Left ventricle myocardium superior (tissue), 1 donor: ENCODE data around the gene C16orf46. TPM values are rescaled to one million over a fixed set of nuclear protein-coding genes. Genes with fewer than 3 reads are reported as not detected.
A peak's percentile ranks its signal among the peaks of the same experiment; 100 is the strongest.

Experiments
- ATAC-seq: fragments of 200-7000 bp; cut with Tn5 transposase; one replicate; pipeline ENCODE4 v1.9.1; 2020; ENCODE audit warnings: mild to moderate bottlenecking, moderate library complexity
- DNase-seq: peaks from one replicate; pipeline ENCODE4 v3.0.0-alpha.2; 2020
- intact Hi-C: fragments of 100-400 bp; cut with micrococcal nuclease; formaldehyde crosslinking; loops from one replicate; pipeline ENCODE4 v1.11.0; 2022
- total RNA-seq: library from RNA; stranded (reverse); fragmentation: NEBNext Ultra II Directional; extraction: Animal tissue kit (Norgen Biotek cat#: 25700); gene quantifications from one replicate; pipeline ENCODE4 v1.2.1, GENCODE V29; 2021
- donor health status: DM: no; HTN: yes; CAD: no; lungs with severe emphysema.

Gene C16orf46
- total RNA-seq, 1 donor from 2014 or later = 0.69 TPM

DNA sequence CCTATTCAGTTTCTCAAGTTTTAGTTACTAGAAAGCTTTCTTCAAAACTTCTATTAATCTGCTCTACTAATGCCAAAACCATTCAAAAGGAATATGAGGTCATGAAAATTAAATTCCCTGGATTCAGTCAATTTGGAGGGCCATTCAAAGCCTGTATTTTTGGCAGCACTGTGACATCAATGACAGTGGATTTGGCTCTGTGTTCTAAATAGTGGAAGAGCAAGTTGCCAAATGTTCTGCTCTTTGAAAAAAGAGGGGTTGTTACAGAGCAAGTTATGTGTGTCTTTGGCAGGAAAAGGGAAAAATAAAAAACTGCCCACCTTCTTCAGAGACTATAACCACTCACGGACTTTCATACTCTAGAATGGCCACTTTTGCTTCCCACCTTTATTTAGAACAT, 3.2 kb upstream of the C16orf46 start:
- DNase-seq (no peak), ATAC-seq (no peak)
- intact Hi-C loops = no loop called here

DNA sequence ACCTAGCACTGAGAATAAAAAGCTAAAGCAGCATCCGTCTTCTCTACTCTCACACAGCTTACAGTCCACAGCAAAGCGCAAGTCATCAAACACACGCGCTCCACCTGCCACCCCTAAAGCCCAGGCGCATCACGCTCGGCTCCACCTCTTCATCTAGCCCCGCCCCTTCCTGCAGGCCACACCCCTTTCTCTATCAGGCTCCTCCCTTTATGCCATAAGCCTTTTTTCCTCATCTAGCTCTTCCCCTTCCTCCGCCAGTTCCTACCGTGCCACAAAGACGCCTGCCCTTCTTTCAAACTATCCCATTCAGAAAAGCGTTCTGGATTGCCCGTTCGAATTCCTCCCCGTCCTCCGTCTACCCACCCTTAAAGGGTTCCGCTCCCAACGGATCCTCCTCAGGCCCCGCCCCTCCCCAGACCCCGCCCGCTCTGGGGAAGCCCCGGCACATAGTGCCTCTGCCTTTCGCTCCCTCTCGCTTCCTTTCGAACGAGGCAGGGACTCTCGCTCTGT, 417 bp downstream of the C16orf46 start:
- intact Hi-C loops = loop anchor here (5.0 kb wide), 1 partner anchor 69 kb away; the partner anchor contains the start of genes CENPN and CMC2
- ATAC-seq = peak; percentile 95
- peak; percentile 92 for DNase-seq

DNA sequence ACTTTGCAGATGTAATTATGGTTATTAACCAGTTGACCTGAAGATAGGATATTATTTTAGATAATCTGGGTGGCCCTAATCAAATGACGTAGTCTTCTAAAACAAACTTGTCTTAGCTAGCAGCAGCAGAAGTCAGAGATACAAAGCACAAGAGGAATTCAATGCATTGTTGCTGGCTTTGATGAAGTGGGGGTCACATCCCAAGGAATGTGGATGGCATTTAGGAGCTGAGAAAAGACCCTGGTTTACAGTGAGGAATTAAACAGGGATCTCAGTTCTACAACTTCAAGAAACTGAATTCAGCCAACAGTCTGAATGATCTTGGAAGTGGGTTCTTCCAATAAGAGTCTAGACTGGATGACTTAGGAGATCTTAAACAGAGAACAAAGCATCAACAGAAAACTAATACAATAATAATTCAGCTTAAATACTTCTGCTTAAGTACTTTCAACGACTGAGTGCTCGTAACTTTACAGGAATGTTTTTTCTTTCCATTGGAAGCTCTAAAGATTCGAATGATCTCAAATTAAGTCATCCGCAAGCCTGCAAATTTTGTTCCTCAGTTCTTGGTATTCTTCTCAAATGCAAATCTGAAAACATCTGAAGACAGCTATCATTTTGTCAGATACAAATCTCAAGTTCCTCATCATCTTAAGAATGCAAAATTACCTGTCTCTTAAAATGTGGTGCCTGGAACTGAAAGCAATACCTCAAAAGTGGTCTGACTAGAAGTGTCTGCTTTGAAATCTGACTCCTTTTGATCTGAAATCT, 3.3 kb downstream of the C16orf46 start:
- intact Hi-C loops = no loop called here
- ATAC-seq = no peak
- no peak for DNase-seq

DNA sequence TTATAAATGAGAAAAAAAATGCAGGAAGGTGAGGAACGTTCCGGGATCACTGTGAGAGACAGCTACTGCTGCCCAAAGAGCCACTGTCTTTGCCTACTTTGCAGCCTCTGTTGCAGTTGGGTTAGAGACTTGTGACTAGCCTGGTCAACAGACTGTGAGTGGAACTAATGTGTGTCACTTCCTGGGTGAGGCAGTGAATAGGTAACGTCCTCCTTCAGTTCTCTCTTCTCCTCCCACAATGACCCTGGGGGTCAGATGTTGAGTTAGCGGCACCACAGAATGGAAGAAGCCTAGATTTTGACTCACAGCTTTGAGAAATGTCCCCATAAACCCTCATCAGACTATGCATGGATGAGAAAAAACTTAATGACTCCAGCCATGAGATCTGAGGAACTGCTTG, 5.2 kb downstream of the C16orf46 start:
- intact Hi-C loops = no loop called here
- DNase-seq (no peak), ATAC-seq (no peak)

DNA sequence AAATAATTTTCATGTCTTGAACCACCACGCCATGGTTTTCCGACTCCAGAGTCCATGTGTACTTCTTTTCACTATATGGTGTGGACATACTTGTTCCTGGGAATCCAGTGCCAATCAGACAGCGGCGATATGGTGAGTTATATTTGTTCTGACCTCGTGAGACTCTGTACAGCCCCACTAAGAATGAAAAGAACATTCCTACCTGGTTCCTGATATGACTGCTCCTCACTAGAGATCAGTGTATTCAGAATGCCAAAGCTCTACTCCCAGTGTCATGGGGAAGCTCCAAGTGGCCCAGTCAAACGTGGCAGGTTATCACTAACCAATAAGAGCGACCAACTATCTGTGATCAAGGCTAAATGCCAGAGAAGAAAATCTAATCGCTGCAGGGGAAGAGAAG, 6.1 kb downstream of the C16orf46 start:
- ATAC-seq (peak; percentile 71), DNase-seq (no peak)
- intact Hi-C loops = no loop called here

DNA sequence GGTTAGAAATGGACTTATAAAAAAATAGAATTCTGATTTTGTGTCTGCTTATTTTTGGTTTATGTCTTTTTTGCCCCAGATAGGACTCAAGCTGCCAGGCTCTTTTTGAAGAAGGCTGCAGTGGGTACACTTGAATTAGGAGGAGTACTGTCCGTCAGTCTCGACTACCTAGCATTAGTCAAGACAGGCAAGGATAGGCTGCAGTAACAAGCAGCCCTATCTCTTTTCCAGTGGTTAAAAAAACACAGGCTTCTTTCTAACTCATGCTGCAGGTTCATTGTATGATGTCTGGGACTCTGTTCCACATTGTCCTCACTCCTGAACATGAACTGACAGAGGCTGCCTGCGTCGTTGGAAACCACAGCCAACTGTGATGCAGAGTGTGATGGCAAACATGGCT, 8.0 kb downstream of the C16orf46 start:
- no peak for ATAC-seq
- no peak for DNase-seq
- intact Hi-C loops = no loop called here

DNA sequence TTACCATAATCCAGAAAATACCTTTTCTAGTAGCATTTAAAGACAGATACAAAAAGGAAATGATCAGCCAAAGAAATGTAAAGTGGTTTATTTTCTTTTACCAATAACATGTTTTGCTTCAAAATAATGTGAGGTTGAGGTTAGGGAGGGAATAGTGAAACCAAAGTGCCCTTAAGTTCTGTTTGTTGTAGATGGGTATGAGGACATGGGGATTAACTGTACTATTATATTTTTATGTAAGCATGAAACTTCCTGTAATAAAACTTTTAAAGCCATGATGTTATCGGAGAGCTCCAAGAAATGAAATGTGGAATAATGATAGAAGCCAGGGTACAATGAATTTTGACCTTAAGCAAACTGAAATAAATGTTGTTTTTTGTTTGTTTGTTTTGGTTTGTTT, 9.9 kb downstream of the C16orf46 start:
- intact Hi-C loops = no loop called here
- no peak for ATAC-seq
- no peak for DNase-seq

DNA sequence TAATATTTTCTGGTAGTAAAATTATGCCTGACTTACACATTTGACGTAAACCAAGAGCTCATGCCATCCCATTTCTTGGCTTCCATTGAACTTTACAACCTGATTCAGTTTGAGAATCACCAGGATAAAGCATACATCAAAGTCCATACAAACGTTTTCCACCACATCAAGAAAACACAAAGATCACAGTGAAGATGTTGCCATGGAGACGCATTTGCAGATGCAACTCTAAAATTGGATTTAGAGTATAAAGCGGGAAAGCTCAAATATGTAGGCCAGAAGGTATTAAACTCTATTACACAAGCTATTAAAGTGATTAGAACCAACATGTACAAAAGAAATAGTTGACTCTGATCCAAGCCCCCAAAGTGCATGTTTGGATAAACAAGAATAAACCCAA, 10.4 kb downstream of the C16orf46 start:
- DNase-seq (no peak), ATAC-seq (no peak)
- intact Hi-C loops = no loop called here

DNA sequence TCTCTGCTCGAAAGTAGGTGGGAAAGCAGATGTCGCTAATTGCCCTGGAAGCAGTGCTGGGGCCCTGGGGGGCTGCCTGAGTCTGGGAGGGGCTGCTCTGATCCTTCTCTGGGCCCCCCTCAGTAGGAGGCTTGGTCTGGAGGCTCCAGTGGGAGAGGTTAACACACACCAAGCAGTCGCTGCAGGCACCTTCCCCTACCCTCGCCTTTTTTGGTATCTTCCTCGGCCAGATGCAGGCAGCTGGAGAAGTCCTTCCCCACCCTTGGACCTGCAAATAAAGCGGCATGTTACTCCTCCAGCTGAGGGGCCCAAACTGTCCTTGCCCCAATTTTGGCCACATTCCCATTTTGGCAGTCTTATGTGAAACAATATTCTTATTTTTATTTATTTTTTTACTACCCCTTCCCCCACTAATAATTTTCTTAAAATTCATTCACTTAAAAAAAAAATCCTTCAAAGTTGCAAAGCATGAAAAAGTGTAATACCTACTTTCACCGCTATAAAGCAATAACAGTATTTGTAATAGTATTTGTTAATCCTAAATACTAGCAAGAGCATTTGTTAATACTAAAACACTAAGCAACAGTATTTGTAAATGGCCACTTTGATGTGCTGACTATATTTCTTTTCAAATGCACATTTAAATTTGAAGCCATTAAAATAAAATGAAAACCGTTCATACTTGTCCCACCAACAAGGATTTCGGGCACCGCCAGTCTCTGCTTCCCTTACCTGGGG, 15.0 kb downstream of the C16orf46 start:
- intact Hi-C loops = no loop called here
- ATAC-seq (no peak), DNase-seq (no peak)

DNA sequence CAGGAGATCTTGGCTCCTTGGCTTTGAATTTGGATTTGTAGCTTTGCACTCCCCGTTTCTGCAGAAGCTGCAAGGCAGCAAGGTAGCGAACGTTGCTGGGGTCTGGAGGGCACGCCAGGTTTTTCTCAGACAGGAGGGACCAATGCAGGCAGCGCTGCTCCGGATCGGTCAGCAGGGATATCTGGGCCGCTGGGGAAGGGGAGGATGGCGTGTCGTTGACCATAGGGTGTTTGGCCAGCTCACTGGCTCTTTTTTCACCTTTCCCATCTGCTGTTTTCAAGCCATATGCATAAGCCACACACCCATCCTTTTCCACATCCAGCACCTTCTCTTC, 15.8 kb downstream of the C16orf46 start:
- DNase-seq = no peak

DNA sequence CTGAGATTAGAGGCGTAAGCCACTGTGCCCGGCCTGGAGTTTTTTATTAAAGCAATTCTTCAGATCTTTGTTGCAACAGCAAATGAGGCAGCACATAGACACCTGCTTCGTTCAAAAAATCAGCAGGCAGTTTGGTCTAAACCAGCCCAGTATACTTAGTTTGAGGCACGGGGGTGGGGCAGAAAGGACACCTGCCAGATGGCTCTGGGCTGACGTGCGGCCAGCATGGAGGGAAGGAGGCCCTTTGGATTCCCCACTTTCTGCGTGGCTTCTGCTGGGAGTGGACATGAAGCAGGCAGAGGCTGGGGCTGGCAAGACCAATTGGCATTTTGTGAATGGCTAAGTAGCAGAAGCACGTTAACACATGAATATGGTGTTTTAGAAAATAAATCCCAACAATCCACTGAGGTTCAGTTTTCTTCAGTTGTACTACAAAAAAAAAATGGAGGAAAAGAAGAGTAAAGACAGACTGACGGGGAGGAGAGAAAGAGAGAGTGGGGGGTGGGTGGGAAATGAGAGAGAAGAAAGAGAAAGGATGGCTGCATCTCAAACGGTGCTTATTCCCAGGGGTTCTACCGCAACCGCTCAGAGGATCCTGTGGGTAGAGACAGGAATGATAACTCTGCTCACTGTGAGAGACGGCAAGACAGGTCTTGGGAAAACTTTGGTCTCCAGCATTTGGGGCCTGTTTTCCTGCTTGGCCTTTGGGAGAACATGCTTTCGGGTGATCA, 16.3 kb downstream of the C16orf46 start:
- intact Hi-C loops = no loop called here

More for the DNA sequence above, 15.8 kb downstream of the C16orf46 start:
- intact Hi-C loops = no loop called here
- ATAC-seq = no peak

DNA sequence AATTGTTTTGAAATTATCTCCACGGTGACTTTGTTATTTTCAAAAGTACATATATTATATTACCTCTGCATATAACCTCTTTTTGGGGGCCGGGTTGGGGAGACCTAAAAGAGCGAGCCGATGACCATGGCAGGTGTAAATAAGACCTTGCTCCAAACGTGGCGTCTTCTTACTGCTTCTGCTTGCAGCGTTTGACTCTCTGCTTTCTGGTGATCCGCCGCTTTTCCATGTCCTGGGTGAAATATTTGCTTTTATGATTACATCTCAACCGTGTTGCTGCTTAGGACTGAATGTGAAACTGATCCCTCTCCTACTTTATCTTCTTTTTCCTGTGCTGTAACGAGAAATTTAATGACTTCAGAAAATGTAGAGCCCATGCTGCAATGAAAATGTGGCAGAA, 23.3 kb downstream of the C16orf46 start:
- DNase-seq (no peak), ATAC-seq (no peak)
- intact Hi-C loops = no loop called here

More for the DNA sequence above, 16.3 kb downstream of the C16orf46 start:
- no peak for DNase-seq
- ATAC-seq = no peak

DNA sequence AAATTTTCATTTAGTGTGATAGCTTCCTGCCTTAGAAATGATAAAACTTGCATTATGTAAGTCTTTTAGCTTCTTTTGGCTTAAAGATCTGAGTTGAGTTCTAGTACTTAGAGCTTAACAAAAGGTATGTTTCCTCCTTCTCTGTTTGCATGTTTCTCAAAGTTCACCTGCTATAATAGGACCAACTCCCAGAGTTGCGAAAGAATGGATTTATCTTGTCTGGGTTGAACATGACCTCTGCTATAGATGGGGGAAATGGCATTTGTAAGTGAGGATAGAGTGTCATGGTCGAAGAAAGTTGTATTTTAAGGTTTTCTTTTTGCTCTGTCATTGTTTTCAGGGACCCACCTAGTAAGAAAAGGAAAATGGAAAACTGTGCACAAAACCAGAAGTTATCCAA, 34.2 kb downstream of the C16orf46 start:
- intact Hi-C loops = no loop called here
- no peak for DNase-seq
- ATAC-seq = no peak

DNA sequence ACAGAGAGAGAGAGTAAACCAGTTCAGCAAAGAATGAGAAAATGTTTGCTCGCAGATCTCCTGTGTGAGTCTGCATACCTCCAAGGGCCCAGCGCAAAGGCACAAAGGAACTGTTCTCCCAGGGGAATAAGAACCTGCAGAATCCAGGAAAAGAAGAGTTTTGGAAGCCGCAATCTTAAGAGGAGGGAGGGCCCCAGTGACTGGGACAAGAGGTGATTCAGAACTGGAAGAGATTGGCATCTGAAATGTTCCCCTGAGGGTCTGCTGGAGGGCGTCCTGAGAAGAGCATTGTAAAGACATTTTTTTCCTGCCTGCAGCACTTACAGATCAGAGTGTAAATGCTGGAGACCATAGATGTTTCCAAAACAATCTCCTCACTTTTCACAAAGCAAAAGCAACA, 35.3 kb downstream of the C16orf46 start:
- no peak for DNase-seq
- intact Hi-C loops = no loop called here
- no peak for ATAC-seq

DNA sequence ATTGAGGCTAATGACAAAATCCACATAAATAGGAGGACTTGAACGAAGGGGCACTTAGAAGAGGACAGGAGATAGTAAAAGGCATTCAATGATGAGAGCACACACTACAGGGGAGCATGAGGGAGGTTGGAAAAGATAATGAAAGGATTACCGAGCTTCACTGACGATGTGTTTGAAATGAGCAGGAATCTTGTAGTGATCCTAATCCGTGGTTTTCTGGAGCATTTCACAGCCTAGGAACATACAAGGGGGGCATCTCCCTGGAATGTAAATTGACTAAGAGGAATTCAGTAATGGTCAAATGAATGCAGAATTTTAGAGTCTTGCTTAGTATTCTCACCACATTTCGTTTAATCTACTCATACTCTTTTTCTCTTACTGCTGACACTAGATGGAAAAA, 36.2 kb downstream of the C16orf46 start:
- intact Hi-C loops = no loop called here
- ATAC-seq (no peak), DNase-seq (no peak)

DNA sequence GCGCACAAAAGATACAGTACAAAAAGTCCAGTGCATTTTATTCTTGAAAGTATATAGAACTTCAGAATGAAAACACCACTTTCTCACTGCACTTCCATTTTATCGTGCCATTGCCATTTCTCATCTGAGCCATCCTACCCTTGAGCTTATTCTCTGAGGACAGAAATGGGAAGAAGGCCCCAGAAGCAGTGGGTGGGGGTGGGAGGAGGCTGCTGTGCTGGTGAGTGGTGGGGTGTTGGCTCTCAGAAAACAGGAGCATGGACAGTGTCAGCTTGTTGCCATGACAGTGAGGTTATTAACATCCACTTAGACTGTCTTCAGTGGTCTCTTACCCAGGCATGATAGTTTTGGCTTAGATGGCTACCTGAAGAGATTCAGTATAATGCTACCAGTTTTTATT, 36.9 kb downstream of the C16orf46 start:
- intact Hi-C loops = no loop called here
- no peak for ATAC-seq
- DNase-seq = no peak

DNA sequence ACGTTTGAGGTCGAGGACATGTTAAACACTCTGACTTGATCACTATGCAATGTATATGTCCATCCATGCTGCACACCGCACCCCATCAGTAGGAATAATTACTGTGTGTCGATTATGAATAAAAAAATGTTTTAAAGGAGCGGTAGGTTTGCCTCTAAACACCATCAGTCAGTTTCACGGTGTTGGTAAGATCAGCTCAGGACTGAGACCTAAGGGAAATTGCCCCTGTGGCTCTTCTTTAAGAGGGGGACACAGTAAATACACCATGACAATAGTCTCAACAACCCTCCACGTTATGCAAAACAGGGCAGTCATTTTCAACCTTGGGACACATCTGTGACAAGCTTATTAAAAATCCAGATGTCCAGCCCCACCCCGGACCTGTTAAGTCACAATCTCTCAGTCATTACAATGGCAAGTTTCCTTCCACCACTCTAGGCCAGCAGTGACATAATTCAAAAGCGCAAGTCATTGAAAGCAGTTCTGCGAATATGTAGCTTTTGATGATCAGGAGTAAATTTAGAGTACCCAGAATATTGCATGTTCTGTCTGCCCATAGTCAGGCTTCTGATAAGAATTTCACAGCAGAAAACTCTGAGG, 40.2 kb downstream of the C16orf46 start:
- ATAC-seq (peak; percentile 15), DNase-seq (no peak)
- intact Hi-C loops = no loop called here

DNA sequence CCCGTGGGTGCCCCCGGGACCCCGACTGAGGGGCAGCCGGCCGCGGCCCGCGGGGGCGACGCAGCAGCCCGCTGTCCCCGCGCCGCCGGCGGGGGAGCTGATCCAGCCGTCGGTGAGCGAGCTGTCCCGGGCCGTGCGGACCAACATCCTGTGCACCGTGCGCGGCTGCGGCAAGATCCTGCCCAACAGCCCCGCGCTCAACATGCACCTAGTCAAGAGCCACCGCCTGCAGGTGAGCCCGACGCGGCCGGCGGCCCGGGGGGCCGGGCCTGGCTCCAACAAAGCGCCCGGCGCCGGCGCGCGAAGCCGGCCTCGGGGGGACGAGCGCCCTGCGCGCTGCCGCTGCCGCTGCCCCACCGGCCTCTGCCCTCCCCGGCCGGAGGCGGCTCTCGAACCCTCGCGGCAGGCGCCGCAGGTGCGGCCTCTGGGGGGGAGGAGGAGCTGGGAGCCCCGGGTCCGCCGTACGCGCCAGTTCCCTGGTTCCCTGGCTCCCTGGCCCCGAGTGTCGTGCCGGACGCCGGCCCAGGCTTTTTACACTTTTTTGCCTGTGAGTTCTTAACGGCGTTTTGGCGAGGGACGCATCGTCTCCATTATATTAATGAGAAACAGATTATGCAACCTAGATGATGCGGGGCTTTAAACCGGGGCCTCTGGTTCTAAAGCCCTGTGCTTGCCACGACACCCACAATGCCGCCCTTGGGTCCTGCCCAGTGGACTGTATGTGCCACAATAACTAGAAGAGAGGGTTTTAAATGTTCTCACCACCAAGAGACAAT, 40.9 kb downstream of the C16orf46 start:
- peak; percentile 49 for ATAC-seq
- intact Hi-C loops = no loop called here
- DNase-seq = peak; percentile 54

DNA sequence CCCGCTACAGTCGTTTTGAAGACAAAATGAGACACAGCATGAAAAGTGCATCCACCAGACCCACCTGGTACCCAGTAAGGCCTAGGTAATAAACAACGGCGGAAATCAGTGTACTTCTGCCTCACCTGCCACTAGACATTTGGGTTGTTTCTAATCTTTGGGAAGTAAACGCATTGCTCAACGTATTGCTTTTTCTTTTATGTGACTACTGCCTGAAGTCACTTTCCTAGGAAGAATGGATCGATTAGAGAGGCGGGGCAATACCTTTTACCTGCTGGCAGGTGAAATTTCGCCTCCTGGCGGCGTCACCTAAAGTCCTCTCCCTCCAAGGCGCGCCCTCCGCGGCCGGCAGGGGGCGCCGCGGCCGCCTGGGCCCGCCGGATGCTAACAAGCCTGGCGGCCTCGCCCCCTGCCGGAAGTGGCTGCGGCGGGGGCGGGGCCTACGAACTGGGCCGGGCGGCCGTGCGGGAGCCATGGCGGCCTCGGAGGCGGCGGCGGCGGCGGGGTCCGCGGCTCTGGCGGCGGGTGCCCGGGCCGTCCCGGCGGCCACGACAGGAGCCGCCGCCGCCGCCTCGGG, 41.6 kb downstream of the C16orf46 start, which contains the start of gene ATMIN:
ATMIN (plus strand) TSS at position 445 of the 577 bp plus-strand sequence; CDS start at position 474, 29 bp downstream.
- ATAC-seq (peak; percentile 97), DNase-seq (peak; percentile 95)
- intact Hi-C loops = no loop called here
